Stimulated activated CD8-positive, alpha-beta memory T cell treated with anti-CD3 and anti-CD28 coated beads, Interleukin-7, amount 100 ng/mL, for 1 hour (primary cell): ENCODE results near the gene C1orf185.
"Not testable (repeated sequence)": the region's sequence is repeated elsewhere in the genome, so short reads cannot be mapped to it uniquely, and the experiment has no call there.

Source experiments
- DNase-seq, 2 donors: peaks; one replicate each; pipeline ENCODE4 v3.0.0-alpha.2; 2020; ENCODE audit warnings: low read depth in 2 of 2

C1orf185 gene

GRCh38 chr1:51137696-51138095, 35.7 kb downstream of the C1orf185 start:
- not testable (repeated sequence) for DNase-seq

- no peak for DNase-seq
Observed at GRCh38 chr1:51139474-51139873, 37.4 kb downstream of the C1orf185 start.

DNA sequence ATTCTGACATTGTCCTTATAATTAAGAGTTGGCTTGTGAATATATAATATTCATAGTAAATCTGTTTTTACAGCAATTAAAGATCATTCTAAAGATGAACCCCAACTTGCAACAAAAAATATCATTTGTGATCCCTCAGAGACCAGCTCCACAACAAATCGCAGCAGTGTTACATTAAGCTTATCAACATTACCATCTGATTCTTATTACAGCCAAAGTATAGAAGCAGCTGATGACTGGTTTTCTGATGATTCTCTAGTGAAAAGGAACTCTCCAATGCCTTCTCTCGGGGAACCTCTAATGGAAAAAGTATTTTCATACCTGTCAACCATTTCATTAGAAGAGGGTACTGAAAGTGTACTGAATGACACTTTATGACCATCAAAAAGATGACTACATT, 45.4 kb downstream of the C1orf185 start:
- DNase-seq, result no peak

- no peak for DNase-seq
Observed at GRCh38 chr1:51154776-51155175, 52.7 kb downstream of the C1orf185 start.

DNA sequence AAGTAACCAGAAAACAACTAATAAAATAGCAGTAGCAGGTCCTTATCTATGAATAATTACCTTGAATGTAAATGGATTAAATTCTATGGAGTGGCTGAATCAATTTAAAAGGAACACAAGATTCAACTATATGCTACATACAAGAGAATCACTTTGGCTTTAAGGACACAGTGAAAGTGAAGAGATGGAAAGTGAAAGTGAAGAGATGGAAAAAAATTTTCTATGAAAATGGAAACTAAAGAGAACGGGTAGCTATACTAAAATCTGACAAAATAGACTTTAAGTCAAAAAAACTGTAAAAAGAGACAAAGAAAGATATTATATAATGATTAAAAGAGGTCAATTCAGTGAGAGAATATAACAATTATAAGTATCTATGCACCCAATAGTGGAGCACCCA, 54.7 kb downstream of the C1orf185 start:
- no peak for DNase-seq

DNA sequence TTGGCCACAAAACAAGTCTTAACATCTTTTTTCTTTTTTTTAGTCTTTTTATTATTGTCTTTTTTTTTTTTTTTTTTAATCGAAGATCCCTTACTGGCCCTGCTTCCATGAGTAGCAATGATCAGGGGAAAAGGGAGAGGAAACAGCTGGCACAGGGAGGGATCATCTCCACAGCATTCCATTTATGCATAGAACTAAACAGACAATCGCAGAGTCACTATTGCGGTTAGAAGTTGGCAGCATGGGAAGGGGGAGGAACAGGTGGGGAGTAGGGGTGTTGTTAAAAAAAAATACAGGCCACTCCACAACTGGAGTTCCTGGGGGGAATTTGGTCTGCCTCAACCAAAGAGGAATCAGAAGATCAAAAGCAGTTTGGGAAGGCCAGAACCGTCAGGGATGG, 55.4 kb downstream of the C1orf185 start:
- DNase-seq, result no peak

DNA sequence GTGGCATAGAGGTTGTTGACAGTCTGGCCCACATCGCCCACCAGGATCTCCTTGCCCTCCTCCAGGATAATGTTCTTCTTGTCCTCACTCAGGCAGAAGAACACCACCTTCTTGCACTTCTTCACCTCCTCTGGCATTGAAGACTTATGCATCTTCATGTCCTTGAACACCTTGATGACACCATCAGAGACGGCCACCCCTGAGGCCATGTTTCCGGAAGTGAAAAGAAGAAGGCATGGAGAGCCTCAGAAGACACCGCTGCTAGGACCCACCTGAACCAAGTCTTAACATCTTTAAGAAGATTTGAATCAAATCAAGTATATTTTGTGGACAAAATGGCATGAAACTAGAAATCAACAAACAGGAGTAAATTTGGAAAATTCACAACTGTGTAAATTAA, 56.2 kb downstream of the C1orf185 start:
- no peak for DNase-seq

DNA sequence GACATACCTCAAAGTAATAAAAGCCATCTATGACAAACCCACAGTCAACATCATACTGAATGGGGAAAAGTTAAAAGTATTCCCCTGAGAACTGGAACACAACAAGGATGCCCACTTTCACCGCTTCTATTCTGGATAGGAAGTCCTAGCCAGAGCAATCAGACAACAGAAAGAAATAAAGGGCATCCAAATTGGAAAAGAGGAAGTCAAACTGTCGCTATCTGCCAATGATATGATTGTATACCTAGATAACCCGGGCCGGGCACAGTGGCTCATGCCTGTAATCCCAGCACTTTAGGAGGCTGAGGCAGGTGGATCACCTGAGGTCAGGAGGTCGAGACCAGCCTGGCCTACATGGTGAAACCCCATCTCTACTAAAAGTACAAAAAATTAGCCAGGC, 60.5 kb downstream of the C1orf185 start:
- DNase-seq, result not testable (repeated sequence)

- DNase-seq, result no peak
Observed at GRCh38 chr1:51165540-51165939, 63.5 kb downstream of the C1orf185 start.

DNA sequence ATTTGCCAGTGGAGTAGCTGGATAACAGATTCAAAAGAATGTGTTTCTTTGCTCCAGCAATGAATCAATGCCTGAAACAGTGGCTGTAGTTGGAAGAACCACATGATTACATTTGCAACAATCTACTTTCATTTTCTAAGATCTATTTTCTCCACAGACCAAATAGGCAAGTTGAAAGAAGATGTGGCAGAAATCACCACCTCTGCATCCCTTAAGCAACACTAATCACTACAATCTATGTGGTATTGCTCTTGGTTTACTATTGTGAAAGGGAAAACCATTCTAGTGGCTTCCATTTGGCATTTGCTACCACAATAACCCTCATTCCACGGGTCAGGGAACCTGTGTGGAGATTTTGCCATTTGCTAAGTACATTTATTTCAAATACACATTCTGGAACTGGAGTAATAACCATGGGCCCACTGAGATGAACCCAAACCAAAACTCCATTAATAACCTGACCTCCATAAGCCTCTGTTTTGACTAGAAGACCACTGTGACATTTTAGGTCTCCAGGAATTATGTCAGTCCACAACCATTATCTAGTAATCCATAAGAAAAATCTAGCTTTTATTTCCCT, 66.3 kb downstream of the C1orf185 start:
- no peak for DNase-seq

DNA sequence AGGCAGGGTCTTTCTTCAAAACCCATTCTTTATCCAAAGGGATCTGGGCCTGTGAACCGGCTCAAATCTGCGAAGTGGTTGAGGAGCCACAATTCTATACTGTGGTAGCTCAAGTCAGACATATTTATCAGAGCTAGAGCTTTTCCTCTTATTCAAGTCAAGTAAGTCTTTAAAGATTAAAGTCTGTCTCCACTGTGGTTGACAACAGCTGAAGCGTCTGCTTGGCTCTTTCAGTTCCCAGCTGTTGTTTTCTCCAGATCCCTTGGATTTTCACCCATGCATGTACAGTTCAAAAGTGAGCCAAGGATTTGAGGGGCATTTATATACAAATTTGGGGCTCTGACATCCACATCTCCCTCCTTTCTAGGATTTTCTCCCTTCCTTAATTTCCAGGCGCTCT, 66.9 kb downstream of the C1orf185 start:
- no peak for DNase-seq

- DNase-seq, result no peak
Observed at GRCh38 chr1:51170342-51170741, 68.3 kb downstream of the C1orf185 start.

- no peak for DNase-seq
Observed at GRCh38 chr1:51172811-51173210, 70.8 kb downstream of the C1orf185 start.

DNA sequence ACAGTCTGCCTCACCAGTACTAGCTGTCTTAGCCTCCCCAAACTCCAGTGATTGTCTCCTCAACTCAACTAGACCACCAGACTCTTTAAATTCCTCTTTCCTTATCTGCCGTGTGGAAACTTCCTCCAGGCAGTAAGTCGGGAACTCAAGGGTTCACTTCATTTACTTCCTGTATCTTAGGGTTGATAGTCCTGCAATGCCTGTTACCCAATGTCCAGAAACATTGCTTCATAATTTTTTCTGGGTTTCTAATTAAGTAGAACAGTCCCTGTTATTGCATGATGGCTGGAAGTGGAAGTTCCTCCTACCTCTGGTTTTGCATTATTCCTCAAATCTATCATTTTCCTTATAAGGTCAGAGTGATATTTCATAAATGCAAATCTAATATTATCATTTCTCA, 73.2 kb downstream of the C1orf185 start:
- no peak for DNase-seq

- DNase-seq, result not testable (repeated sequence)
Observed at GRCh38 chr1:51177988-51178387, 76.0 kb downstream of the C1orf185 start.

GRCh38 chr1:51188230-51188629, 86.2 kb downstream of the C1orf185 start:
- DNase-seq, result no peak

- peak in 1 of 2 donors; percentile 3 for DNase-seq
Observed at GRCh38 chr1:51189421-51190073, 87.5 kb downstream of the C1orf185 start.

GRCh38 chr1:51190961-51191360, 88.9 kb downstream of the C1orf185 start:
- no peak for DNase-seq

- DNase-seq, result peak in 1 of 2 donors; percentile 26
Observed at GRCh38 chr1:51192213-51192843, 90.3 kb downstream of the C1orf185 start.

DNA sequence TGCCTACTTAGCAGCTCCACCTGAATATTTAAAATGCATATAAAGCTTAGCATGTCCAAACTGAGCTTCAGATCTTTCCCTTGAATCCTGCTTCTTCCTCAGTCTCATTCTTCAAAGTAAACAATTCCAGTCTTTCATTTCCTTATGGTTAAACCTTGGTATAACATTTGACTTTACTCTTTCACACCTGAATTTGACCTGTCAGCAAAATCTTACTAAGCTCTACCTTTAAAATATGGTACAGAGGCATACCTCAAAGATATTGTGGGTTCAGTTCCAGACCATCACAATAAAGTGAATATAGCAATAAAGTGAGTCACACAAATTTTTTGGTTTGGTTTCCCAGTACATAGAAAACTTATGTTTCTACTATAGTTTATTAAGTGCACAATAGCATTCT, 91.5 kb downstream of the C1orf185 start:
- no peak for DNase-seq
